B cell (primary cell): ENCODE data around the gene CNTN4. TPM values are rescaled to one million over a fixed set of nuclear protein-coding genes. Genes with fewer than 3 reads are reported as not detected.

Source experiments
- ATAC-seq: fragments of 200-7000 bp; cut with Tn5 transposase; one replicate; pipeline ENCODE4 v1.10.0; 2021; ENCODE audit warnings: low read depth, mild to moderate bottlenecking, moderate number of reproducible peaks, moderate library complexity
- CTCF ChIA-PET: fragments of 350-600 bp; sonication (Branson Sonifier 250); formaldehyde crosslinking; loops from one replicate; lab custom pipeline; 2021; ENCODE audit warnings: antibody characterized with exemption, inconsistent platforms; lab: Charles Lee
- POLR2A ChIA-PET: fragments of 350-600 bp; sonication (Branson Sonifier 250); formaldehyde crosslinking; loops from one replicate; lab custom pipeline; 2021; ENCODE audit warnings: antibody characterized with exemption; lab: Charles Lee
- DNase-seq: peaks from one replicate; pipeline ENCODE4 v3.0.0; 2013
- H2AFZ ChIP-seq: 2 replicates; pipeline ENCODE4 v1.6.1; 2012; ENCODE audit warnings: mild to moderate bottlenecking, low read depth, low read length; ENCODE audit not compliant: insufficient read depth, poor library complexity, severe bottlenecking
- H3K27ac ChIP-seq, 2 donors: 1 replicate in 1 of 2; 2 replicates in 1 of 2; pipeline ENCODE4 v1.5.1; 2012 to 2013; ENCODE audit warnings: low read length in 2 of 2, mild to moderate bottlenecking in 2 of 2, moderate library complexity in 1 of 2
- H3K27me3 ChIP-seq, 4 experiments: fragments of 200-600 bp in 1 of 4; sonication (generic) in 1 of 4; replicated peaks in 1 of 4; 1 replicate in 2 of 4; 2 replicates in 2 of 4; pipeline versions ENCODE4 v1.6.1 to v1.7.0; 2013 to 2016; ENCODE audit warnings: low read length in 3 of 4, mild to moderate bottlenecking in 2 of 4, mixed read lengths in 1 of 4, moderate library complexity in 1 of 4; ENCODE audit not compliant: insufficient read depth in 4 of 4, control insufficient read depth in 3 of 4; ENCODE audit errors: control extremely low read depth in 1 of 4
- H3K36me3 ChIP-seq, 2 experiments: replicated peaks in 1 of 2; 1 replicate in 1 of 2; 2 replicates in 1 of 2; pipeline versions ENCODE4 v1.6.1 to v1.7.1; 2013; ENCODE audit warnings: low read length in 1 of 2; ENCODE audit not compliant: insufficient read depth in 2 of 2, control insufficient read depth in 1 of 2; ENCODE audit errors: control extremely low read depth in 1 of 2, extremely low read depth in 1 of 2
- H3K4me1 ChIP-seq, 2 donors: fragments of 200-600 bp in 1 of 2; sonication (generic) in 1 of 2; 1 replicate in 1 of 2; 2 replicates in 1 of 2; pipeline versions ENCODE4 v1.5.1 to v1.6.1; 2013 to 2017; ENCODE audit warnings: low read length in 2 of 2; ENCODE audit not compliant: control insufficient read depth in 2 of 2, insufficient read depth in 2 of 2
- H3K4me2 ChIP-seq: replicated peaks from 2 replicates; pipeline ENCODE3; 2012; ENCODE audit warnings: mild to moderate bottlenecking, low read depth, low read length; ENCODE audit not compliant: poor library complexity, severe bottlenecking
- H3K4me3 ChIP-seq, 5 experiments: fragments of 200-600 bp in 1 of 5; sonication (generic) in 1 of 5; 1 replicate in 3 of 5; 2 replicates in 2 of 5; pipeline versions ENCODE4 v1.5.1 to v1.7.0; 2011 to 2016; ENCODE audit warnings: low read length in 4 of 5, mild to moderate bottlenecking in 4 of 5, low read depth in 2 of 5, control low read depth in 1 of 5, moderate library complexity in 1 of 5; ENCODE audit not compliant: insufficient read depth in 1 of 5; ENCODE audit errors: control extremely low read depth in 1 of 5, extremely low read depth in 1 of 5
- H3K79me2 ChIP-seq: fragments of 200-600 bp; sonication (generic); one replicate; pipeline ENCODE4 v1.6.0; 2016; ENCODE audit warnings: low read length; ENCODE audit not compliant: control insufficient read depth, insufficient read depth
- H3K9ac ChIP-seq: fragments of 200-600 bp; sonication (generic); 2 replicates; pipeline ENCODE4 v1.6.1; 2017; ENCODE audit warnings: mild to moderate bottlenecking, low read length, moderate library complexity
- H3K9me3 ChIP-seq, 3 donors: one replicate each; pipeline versions ENCODE4 v1.6.1 to v1.7.1; 2013; ENCODE audit warnings: low read length in 2 of 3; ENCODE audit not compliant: control insufficient read depth in 2 of 3, insufficient read depth in 1 of 3; ENCODE audit errors: control extremely low read depth in 1 of 3
- H4K20me1 ChIP-seq: 2 replicates; pipeline ENCODE4 v1.6.0; 2012; ENCODE audit warnings: mild to moderate bottlenecking, low read length; ENCODE audit not compliant: insufficient read depth, control insufficient read depth, poor library complexity, severe bottlenecking
- H3K27ac Mint-ChIP-seq: one replicate; pipeline ENCODE4 v1.8.0; 2021; ENCODE audit warnings: mixed read lengths
- H3K27me3 Mint-ChIP-seq: one replicate; pipeline ENCODE4 v1.8.0; 2021; ENCODE audit warnings: mixed read lengths
- H3K4me1 Mint-ChIP-seq: one replicate; pipeline ENCODE4 v1.8.0; 2021; ENCODE audit warnings: mixed read lengths
- H3K4me3 Mint-ChIP-seq: one replicate; pipeline ENCODE4 v1.8.0; 2021; ENCODE audit warnings: mixed read lengths
- H3K9me3 Mint-ChIP-seq: one replicate; pipeline ENCODE4 v1.8.0; 2022; ENCODE audit warnings: mixed read lengths; ENCODE audit not compliant: insufficient read depth
- CTCF ChIP-seq: fragments of 200-600 bp; IDR thresholded peaks from one replicate; pipeline ENCODE4 v1.8.0; 2022; ENCODE audit warnings: antibody characterized with exemption, mild to moderate bottlenecking
- EZH2 ChIP-seq: IDR thresholded peaks from 2 replicates; pipeline ENCODE4 v1.6.1; 2012; ENCODE audit warnings: borderline replicate concordance, low read depth, mild to moderate bottlenecking, moderate library complexity, low read length; ENCODE audit not compliant: insufficient read depth, poor library complexity, severe bottlenecking
- WGBS: methylation state at CpG from one replicate; pipeline ENCODE4 v1.1.5; 2013; ENCODE audit warnings: missing lambda C conversion rate; ENCODE audit not compliant: insufficient coverage; 5-methylcytosine and 5-hydroxymethylcytosine counted together
- intact Hi-C: fragments of 100-400 bp; cut with micrococcal nuclease; formaldehyde crosslinking; loops from one replicate; pipeline ENCODE4 v1.10.0; 2022
- polyA plus RNA-seq: library from polyadenylated mRNA; depleted of rRNA; stranded (reverse); fragments of >200 nt; gene quantifications from 2 replicates; pipeline ENCODE4 v1.2.3, GENCODE V29; 2012
- total RNA-seq, 2 donors: library from RNA; stranded (reverse); fragments of 120-200 nt in 1 of 2; gene quantifications; 1 replicate in 1 of 2; 2 replicates in 1 of 2; pipeline versions ENCODE4 v1.2.3 to v1.2.4, GENCODE V29; 2013 to 2022

CNTN4 gene
- total and polyA plus RNA-seq, 2 donors (not counting 1 experiment from before 2014, with no cell fraction given), result 0.05 TPM; not detected in 1

- no peak overlapping the region for H3K9ac ChIP-seq
- H4K20me1 ChIP-seq, result no peaks in the 10 kb centered on the region
- no peak overlapping the region for H3K4me2 ChIP-seq
- DNase-seq, result no peak
- H3K79me2 ChIP-seq, result no peaks in the 10 kb centered on the region
- no peaks in the 10 kb centered on the region for H3K9me3 Mint-ChIP-seq
- CTCF ChIA-PET, result no interaction called here
- intact Hi-C loops, result no loop called here
- H3K4me3 Mint-ChIP-seq, result no peak overlapping the region
- no peaks in the 10 kb centered on the region for H3K4me1 ChIP-seq
- POLR2A ChIA-PET, result no interaction called here
- no peaks in the 10 kb centered on the region for H3K36me3 ChIP-seq
- H3K27me3 ChIP-seq, result no peaks in the 10 kb centered on the region
- H3K27ac Mint-ChIP-seq, result no peak overlapping the region
- H3K4me1 Mint-ChIP-seq, result no peaks in the 10 kb centered on the region
- no peak overlapping the region for H3K27ac ChIP-seq
- no peak overlapping the region for H3K4me3 ChIP-seq
- TF ChIP-seq EZH2, result no peak
- no peak for TF ChIP-seq CTCF
- peaks cover 0 to 8% (median 0%) of the 10 kb centered on the region in 3 donors for H3K9me3 ChIP-seq
- no peak overlapping the region for H2AFZ ChIP-seq
- H3K27me3 Mint-ChIP-seq, result no peaks in the 10 kb centered on the region
- no CpG with 5 or more reads among the region's 2 CpGs for WGBS
- no peak for ATAC-seq
These were observed 12.0 kb downstream of the CNTN4 start for GRCh38 chr3:2110597-2111117.

GRCh38 chr3:2114617-2115275, 16.1 kb downstream of the CNTN4 start:
- ATAC-seq (no peak), DNase-seq (no peak)
- TF ChIP-seq CTCF, result no peak
- no peak for TF ChIP-seq EZH2
- no peak overlapping the region for H3K4me3 Mint-ChIP-seq
- POLR2A ChIA-PET, result no interaction called here
- H3K9ac ChIP-seq, result no peak overlapping the region
- H3K27ac Mint-ChIP-seq, result no peak overlapping the region
- CTCF ChIA-PET, result no interaction called here
- H3K79me2 ChIP-seq, result no peaks in the 10 kb centered on the region
- H3K4me2 ChIP-seq, result no peak overlapping the region
- intact Hi-C loops, result no loop called here
- no peaks in the 10 kb centered on the region for H4K20me1 ChIP-seq
- WGBS, result 100% methylated on average over 1 of the region's 3 CpGs
- no peak overlapping the region for H2AFZ ChIP-seq
- no peaks in the 10 kb centered on the region for H3K9me3 ChIP-seq
- H3K4me1 ChIP-seq, result no peaks in the 10 kb centered on the region
- no peaks in the 10 kb centered on the region for H3K27me3 ChIP-seq
- H3K9me3 Mint-ChIP-seq, result no peaks in the 10 kb centered on the region
- H3K4me3 ChIP-seq, result no peak overlapping the region
- H3K27ac ChIP-seq, result no peak overlapping the region
- no peaks in the 10 kb centered on the region for H3K36me3 ChIP-seq
- H3K4me1 Mint-ChIP-seq, result no peaks in the 10 kb centered on the region
- H3K27me3 Mint-ChIP-seq, result no peaks in the 10 kb centered on the region
